Bone marrow (tissue), 2 donors: ENCODE results near the gene BLVRA.
"Not testable (repeated sequence)": the region's sequence is repeated elsewhere in the genome, so short reads cannot be mapped to it uniquely, and the experiment has no call there.

Experiments used
- DNase-seq, 2 donors: peaks; one replicate each; lab custom pipeline; 2025; lab: John Stamatoyannopoulos, UW

Gene BLVRA

GRCh38 chr7:43758029-43758821, at the start of gene BLVRA:
TSS of gene BLVRA (plus strand) at chr7:43758680. CDS start at chr7:43771159, 12,479 bp downstream.
- peak in 1 of 2 donors; percentile 62 for DNase-seq

GRCh38 chr7:43711503-43711902, 47.0 kb upstream of the BLVRA start:
- DNase-seq: no peak

GRCh38 chr7:43715966-43716365, 42.5 kb upstream of the BLVRA start:
- not testable (repeated sequence) for DNase-seq

GRCh38 chr7:43716598-43716997, 41.9 kb upstream of the BLVRA start:
- DNase-seq: no peak

- DNase-seq: peak in 1 of 2 donors; percentile 24
Measured at GRCh38 chr7:43721193-43721806, 37.2 kb upstream of the BLVRA start.

- DNase-seq: no peak
Measured at GRCh38 chr7:43723007-43723341, 35.5 kb upstream of the BLVRA start.

GRCh38 chr7:43725251-43725650, 33.2 kb upstream of the BLVRA start:
- no peak for DNase-seq

GRCh38 chr7:43726466-43726865, 32.0 kb upstream of the BLVRA start:
- no peak for DNase-seq

- no peak for DNase-seq
Measured at GRCh38 chr7:43727003-43727402, 31.5 kb upstream of the BLVRA start.

- DNase-seq: no peak
Measured at GRCh38 chr7:43727494-43727893, 31.0 kb upstream of the BLVRA start.

GRCh38 chr7:43729214-43729923, 29.1 kb upstream of the BLVRA start, which contains the start of gene COA1:
TSS of gene COA1 (minus strand) at chr7:43729523. CDS start at chr7:43648614, 80,909 bp downstream.
- DNase-seq: peak; percentile 62 to 71

GRCh38 chr7:43729924-43730248, 28.6 kb upstream of the BLVRA start:
- DNase-seq: no peak

GRCh38 chr7:43731494-43731893, 27.0 kb upstream of the BLVRA start:
- not testable (repeated sequence) for DNase-seq

- not testable (repeated sequence) for DNase-seq
Measured at GRCh38 chr7:43734575-43735332, 23.7 kb upstream of the BLVRA start.

- DNase-seq: no peak
Measured at GRCh38 chr7:43735403-43735801, 23.1 kb upstream of the BLVRA start.

GRCh38 chr7:43735802-43736603, 22.5 kb upstream of the BLVRA start:
- DNase-seq: no peak

- DNase-seq: no peak
Measured at GRCh38 chr7:43737467-43738127, 20.9 kb upstream of the BLVRA start.

- DNase-seq: no peak
Measured at GRCh38 chr7:43742692-43743091, 15.8 kb upstream of the BLVRA start.

GRCh38 chr7:43747328-43748105, 11.0 kb upstream of the BLVRA start:
- no peak for DNase-seq

GRCh38 chr7:43749383-43749940, 9.0 kb upstream of the BLVRA start:
- no peak for DNase-seq
